NB4 (cell line): ENCODE measurements around the gene C19orf73.

Experiments used
- CTCF ChIP-seq: IDR thresholded peaks from one replicate; pipeline ENCODE4 v1.5.1; 2012; ENCODE audit warnings: low read depth, low read length
- MYC ChIP-seq: IDR thresholded peaks from 2 replicates; pipeline ENCODE4 v1.6.1; 2011; ENCODE audit warnings: low read depth, low read length
- POLR2A ChIP-seq: IDR thresholded peaks from 2 replicates; pipeline ENCODE4 v1.6.1; 2011; ENCODE audit warnings: mild to moderate bottlenecking; ENCODE audit not compliant: insufficient read length; ENCODE audit errors: extremely low read depth

GRCh38 chr19:49142866-49143335 lies 24.0 kb upstream of the C19orf73 start:
- TF ChIP-seq CTCF (no peak), MYC (no peak), POLR2A (no peak)
